ENCODE measurements around the gene MB.
A peak's percentile ranks its signal among the peaks of the same experiment; 100 is the strongest.

Gene MB

DNA sequence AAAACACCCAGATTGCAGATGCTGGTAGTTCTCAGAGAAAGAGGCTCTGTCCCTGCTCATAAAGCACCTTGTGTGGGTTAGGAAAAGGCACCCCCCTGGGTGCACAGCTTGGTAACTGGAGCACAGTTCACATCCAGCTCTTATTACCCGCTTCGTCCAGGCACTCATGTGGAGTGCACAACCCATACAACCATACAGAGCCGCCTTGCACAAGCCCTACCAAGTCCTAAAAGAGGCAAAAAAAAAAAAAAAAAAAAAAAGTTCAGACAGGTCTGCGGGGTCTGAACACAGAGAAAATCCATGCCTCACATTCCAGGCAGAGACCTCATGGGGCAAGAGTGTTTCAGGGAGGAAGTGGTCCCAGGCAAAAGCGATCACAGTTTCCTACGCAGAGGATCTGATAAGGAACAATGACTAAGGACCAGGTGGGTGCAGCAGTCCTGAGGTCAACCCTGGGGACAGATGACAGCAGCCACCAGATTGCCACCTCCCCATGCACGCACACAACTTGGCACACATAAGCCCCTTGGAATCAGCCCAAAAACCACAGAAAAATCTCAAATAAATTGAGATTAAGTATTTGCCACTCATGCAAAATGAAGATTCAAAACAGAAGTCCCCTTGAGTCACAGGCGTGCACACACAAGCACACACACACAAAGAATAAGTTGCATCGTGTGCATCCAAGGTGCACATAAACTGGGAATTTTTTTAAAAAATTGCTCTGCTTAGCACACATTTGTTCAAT lies 12.3 kb downstream of the MB start:
- TF ChIP-seq CTCF (IDR thresholded peaks at IDR 0.05; ENCODE audit: insufficient read depth, low read depth, low read length, missing control alignments) = no peak
- H3K4me3 ChIP-seq (ENCODE audit: low read length) = no peak overlapping the region
- DNase-seq (ENCODE audit: low read depth) = no peak

DNA sequence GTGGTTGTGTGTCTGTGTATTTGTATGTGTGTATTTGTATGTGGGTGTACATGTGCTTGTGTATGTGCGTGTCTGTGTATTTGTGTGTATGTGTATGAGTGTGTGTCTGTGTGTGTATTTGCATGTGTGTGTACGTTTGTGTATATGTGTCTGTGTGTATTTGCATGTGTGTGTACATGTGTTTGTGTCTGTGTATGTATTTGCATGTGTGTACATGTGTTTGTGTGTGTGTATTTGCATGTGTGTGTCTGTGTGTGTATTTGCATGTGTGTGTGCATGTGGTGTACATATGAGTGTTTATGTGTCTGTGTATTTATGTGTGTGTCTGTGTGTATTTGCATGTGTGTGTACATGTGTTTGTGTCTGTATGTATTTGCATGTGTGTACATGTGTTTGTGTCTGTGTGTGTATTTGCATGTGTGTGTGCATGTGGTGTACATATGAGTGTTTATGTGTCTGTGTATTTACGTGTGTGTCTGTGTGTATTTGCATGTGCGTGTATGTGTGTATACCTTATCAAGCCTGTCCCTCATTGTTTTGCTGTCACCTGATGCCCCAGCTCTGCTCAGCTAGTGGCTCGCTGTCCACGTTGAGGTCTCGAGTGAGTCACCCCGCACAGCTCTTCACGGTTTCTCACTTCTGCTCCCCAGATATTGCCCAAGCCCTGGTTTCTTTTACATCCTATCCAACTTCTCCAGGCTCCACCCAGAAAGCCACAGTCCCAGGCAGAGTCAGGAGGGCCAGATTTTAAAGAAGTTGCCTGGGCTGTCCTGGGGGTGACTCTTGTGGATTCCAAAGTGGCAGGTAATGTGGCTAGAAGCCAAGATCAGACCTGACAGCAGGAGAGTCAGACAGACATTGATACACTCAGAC lies 15.2 kb downstream of the MB start:
- no peak for TF ChIP-seq CTCF (IDR thresholded peaks at IDR 0.05; ENCODE audit: insufficient read depth, low read depth, low read length, missing control alignments)
- peak; percentile 98 for DNase-seq (ENCODE audit: low read depth)
- no peak overlapping the region for H3K4me3 ChIP-seq (ENCODE audit: low read length)

GRCh38 chr22:35601013-35601580 lies 16.0 kb downstream of the MB start:
- H3K4me3 ChIP-seq (ENCODE audit: low read length) = no peak overlapping the region
- DNase-seq (ENCODE audit: low read depth) = no peak
- TF ChIP-seq CTCF (IDR thresholded peaks at IDR 0.05; ENCODE audit: insufficient read depth, low read depth, low read length, missing control alignments) = no peak

DNA sequence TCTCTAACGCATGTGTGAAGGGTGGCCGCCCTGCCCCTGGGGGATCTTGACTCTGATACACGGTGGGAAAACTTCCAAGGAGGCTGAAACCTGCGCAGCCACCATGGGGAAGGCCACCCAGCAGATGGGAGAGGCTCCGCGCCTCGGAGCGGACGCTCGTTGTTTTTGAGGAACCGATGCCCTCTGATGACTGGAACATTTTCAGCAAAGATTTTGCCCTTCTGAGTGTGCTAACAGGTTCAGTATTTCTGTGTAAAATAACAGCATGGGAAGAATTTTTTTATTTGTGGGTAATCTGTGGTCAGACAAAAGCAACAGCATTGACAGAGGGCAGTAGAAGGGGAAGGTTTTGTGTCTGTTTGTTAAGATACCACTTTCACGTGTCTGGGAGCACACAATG lies 16.7 kb downstream of the MB start:
- no peak for TF ChIP-seq CTCF (IDR thresholded peaks at IDR 0.05; ENCODE audit: insufficient read depth, low read depth, low read length, missing control alignments)
- no peak for DNase-seq (ENCODE audit: low read depth)
- H3K4me3 ChIP-seq (ENCODE audit: low read length) = no peak overlapping the region

DNA sequence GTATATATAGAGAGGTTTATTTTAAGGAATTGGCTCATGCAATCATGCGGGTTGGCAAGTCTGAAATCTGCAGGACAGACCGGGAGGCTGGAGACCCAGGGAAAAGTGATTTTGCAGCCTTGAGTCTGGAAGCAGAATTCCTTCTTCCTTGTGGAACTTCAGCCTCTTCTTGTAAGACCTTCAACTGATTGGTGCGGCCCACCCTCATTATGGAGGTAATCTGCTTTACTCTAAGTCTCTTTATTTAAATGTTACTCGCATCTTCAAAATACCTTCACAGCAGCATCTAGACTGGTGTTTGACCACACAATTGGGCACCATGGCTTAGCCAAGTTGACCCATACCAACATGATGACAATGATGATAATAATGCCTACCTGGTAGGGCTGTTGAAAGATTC lies 17.8 kb downstream of the MB start:
- H3K4me3 ChIP-seq (ENCODE audit: low read length) = no peak overlapping the region
- no peak for DNase-seq (ENCODE audit: low read depth)
- no peak for TF ChIP-seq CTCF (IDR thresholded peaks at IDR 0.05; ENCODE audit: insufficient read depth, low read depth, low read length, missing control alignments)

GRCh38 chr22:35598396-35598710 lies 18.8 kb downstream of the MB start:
- no peak overlapping the region for H3K4me3 ChIP-seq (ENCODE audit: low read length)
- no peak for TF ChIP-seq CTCF (IDR thresholded peaks at IDR 0.05; ENCODE audit: insufficient read depth, low read depth, low read length, missing control alignments)
- no peak for DNase-seq (ENCODE audit: low read depth)

Data from epithelial cell of esophagus (primary cell).